SW 1271 (cell line): ENCODE results near the gene AEN.
A peak's percentile ranks its signal among the peaks of the same experiment; 100 is the strongest.

Source experiments
- DNase-seq, 2 experiments: peaks; one replicate each; lab custom pipeline; 2025; lab: John Stamatoyannopoulos, UW

The AEN gene

DNA sequence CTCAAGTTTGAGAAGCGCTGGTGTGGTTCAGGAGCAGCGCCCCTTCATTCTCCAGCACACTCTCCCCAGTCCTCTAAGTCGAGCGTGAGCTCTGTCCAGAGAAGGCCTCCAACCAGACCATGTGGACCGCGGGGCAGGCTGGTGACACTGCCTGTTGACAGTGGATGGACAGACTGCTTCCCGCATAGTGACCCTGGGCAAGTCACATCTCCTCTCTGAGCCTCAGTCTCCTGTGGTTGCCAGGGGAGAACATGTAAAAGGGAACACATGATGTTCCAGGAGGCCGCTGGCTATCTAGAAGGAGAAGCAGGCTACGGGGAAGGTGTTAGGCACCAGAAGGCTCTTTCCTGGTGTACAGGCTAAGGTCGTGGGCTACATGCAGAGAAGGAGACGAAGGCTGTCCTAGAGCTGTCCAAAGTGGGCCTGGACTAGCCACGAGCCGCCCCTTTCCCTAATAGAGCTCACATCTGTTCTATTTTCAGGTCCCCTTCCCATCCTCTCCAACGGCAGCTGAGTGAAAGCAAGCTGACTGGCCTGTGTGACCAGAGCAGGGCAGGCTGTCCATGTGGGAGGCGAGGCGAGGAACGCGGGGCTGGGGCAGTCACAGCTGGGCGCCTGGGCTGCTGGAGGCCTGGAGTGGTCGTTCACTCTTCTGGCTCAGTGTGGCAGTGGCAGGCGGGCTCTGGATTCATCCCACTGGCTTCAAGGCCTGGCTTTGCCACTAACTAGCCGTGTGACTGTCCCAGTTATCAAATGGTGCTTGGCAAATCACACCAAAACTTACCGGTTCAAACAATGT lies 28.8 kb downstream of the AEN start:
- DNase-seq, result no peak

DNA sequence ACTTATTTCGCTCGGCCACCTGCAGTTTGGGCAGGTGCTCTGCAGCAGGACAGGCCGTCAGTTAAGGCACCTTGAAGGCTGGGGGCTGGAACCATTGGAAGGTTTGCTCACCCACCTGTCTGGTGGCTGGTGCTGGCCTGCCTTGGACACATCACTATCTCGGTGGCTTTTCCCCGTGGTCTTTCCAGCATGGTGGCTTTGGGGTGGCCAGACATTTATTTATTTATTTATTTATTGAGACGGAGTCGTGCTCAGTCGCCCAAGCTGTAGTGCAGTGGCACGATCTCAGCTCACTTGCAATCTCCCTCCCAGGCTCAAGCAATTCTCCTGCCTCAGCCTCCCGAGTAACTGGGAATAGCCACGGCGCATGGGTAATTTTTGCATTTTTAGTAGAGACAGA lies 29.4 kb downstream of the AEN start:
- no peak for DNase-seq

DNA sequence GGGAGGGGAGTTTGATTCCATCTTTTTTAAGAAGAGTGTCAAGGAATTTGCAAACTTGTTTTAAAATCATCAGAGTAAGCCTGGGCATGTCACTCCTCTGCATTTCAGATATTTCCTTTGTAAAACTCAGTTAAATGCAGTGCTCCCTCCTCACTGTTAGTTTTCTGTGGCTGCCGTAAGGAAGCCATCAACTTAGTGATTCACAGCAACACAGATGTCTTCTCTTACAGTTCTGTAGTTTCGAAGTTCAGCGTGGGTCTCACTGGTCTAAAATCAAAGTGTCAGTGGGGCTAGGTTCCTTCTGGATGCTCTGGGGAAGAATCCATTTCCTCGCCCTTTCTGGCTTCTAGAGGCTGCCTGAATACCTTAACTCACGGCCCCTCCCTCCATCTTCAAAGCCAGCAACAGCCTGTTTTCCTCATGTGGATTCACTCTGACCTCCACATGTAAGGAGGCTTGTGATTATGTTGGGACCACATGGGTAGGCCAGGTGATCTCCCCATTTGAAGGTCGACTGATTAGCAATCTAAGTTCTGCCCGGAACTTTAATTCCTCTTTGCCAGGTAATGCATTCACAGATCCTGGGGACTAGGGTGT lies 30.1 kb downstream of the AEN start:
- DNase-seq, result no peak

DNA sequence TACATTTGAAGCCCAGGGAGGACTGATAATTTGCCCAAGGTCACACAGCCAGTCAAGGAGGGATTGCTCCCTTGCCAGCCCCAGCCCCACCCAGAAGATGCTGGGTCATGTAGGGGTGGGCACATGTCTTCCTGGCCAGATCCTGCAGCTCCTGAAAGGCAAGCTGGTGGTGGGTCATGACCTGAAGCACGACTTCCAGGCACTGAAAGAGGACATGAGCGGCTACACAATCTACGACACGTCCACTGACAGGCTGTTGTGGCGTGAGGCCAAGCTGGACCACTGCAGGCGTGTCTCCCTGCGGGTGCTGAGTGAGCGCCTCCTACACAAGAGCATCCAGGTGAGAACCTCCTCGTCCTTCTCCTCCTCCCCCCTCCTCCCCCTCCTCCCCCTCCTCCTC lies 30.8 kb downstream of the AEN start:
- DNase-seq, result no peak

DNA sequence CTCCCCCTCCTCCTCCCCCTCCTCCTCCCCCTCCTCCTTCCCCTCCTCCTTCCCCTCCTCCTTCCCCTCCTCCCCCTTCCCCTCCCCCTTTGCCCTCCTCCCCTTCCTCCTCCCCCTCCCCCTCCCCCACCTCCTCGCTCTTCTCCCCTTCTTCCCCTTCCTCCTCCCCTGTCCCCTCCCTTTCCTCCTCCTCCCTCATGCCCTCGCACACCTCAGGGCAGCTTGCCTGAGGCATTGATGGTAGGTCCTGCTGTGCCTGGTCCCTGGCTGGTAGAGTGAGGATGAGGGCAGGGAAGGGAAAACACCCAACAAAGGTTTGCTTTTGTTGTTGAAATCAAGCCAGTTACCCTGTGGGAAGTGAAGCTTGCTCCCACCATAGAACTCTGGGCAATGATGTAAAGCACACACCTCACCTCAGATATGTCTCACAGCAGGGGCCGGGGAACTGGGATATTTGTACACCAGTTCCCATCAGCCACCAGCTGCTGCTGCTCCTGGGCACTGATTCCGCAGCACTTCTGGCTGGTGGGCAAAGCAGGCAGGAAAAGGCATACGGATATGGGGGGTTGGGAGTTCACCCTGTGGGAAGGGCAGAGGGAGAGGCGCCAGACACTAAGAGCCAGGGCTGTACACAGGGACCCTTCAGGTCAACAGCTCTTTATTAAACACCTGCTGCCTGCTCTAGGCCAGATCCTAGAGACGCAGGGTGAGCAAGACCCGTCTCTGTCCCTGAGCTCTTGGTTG lies 31.5 kb downstream of the AEN start:
- DNase-seq, result no peak

DNA sequence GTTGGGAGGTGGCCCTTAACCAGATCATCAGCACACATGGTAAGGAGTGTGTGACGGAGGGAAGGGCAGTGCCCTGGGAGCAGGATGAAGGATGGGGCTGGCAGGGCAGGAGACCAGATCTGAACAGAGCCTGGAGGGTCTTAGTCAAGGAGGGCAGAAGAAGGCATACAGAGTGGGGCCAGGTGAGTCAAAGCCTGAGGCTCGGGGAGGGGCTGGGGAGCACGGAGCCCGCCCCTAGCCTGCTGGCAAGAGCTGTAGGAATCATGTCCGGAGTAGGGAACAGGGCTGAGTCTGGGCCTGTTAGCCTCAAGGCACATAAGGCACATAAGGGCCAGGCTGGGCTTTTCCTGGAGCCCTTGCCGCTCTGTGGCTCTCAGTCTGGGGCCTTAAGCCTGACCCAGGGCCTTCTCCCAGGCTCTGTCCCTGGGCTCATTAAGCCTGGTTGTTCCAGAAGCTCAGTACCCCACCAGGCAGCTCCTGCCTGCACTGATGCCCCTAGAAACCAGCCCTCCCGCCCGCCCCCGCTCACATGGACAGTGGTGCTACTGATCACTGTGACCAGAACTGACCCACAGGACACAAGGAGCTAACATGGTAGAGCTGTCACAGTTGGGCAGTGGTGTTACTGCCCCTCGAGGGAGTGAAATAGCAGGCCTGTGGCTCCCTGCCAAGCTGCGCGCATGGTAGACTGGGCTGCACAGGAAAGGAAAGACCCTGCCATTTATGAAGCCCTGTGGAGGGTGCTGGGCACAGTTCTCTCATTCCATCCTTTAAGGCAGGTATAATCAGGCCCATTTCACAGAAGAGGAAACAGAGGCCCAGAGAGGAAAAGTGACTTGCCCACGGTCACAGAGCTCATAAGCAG lies 32.3 kb downstream of the AEN start:
- DNase-seq, result no peak

DNA sequence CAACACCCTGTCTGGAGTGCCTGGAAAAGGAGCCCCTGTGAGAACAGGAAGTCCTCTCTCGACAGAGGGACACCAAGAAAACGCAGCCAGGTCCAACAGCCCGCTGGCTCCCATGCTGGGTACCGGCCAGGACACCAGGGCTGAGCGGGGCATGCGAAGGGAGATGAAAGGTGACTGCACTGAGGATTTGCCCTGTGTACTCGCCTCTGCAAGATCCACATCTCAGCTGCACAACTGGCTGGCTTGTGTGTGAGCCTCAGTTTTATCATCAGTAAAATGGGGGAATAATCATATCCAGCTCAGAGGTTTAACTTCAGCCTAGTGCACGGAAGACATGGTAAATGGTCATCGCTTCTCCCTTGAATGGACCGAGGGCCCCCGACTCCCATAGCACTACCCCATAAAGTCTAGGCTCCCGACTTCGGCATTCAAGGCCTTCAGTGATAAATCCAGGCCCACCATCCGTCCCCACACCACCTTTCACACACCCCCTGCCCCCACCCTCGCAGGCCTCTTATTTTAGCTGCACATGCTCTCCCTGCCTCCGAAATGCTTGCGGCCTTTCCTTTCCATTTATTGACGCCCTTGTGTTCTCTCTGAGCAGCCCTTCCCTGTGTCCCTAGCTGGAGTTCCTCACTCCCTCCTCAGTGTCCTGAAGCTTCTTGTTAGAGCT lies 33.4 kb downstream of the AEN start:
- no peak for DNase-seq

DNA sequence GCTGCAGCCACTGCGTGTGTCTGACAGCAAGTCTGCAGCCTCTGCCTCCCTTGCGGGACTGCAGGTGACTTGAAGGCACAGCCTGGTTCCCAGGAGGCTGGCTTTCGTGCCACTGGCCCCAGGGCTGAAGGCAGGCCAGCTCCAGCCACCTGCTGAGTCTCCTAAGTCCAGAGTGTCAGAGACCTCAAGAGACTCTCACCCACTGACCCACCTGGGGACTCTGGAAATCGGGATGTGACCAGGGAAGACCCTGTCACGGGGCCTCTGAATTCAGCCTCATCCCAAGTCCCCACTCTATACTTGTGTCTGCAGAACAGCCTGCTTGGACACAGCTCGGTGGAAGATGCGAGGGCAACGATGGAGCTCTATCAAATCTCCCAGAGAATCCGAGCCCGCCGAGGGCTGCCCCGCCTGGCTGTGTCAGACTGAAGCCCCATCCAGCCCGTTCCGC lies 34.0 kb downstream of the AEN start:
- DNase-seq, result no peak

DNA sequence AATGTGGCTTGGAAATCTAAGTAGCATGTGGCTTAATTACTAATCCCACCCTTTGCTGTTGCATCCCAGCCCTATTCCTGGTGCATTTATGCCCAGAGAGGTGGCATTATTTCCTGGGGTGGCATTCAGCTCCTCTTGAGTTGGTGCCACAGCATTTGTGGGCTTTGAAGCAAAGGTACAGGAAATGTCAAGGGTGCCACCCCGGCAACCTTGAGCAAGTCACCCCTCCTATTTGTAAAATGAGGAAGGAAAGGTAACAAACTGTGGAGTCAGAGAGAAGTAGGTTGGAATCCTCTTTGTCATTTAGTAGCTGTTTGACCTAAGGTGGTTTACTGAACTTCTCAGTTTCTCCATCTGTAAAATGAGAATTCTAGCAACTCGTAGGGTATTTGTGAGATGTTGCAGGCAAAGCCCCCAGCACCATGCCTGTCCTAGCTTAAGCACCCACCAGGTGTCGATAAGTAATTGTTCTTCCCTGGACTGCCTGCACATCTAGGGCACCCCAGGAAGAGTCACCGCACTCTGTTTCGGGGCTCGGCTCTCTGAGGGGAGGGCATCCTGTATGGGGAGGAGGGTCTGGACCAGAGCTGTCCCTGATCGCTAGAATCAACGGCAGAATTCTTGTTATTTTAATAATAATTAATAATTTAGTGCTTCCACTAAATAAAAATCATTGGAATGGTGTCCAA lies 34.8 kb downstream of the AEN start:
- DNase-seq, result no peak

DNA sequence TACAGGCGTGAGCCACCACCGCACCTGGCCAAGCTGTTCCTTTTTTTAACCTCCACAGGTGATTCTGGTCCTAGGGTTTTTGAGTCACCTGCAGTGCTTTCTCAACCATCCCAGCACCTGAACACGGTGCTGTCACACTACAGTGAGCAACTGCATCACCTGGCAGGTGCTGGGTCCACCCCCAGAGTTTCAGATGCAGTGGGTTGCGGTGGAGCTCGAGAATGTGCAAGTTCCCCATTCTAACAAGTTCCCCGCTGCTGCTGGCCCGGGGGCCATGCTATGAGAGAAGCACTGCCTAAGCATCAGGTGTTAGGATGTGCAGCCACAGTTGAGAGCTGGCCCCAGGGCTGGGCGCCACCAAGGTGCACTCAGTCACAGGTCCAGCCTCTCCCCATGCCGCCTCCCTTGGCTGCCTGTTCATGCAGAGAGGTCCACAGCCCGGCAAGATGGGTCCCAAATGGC lies 35.7 kb downstream of the AEN start:
- no peak for DNase-seq

DNA sequence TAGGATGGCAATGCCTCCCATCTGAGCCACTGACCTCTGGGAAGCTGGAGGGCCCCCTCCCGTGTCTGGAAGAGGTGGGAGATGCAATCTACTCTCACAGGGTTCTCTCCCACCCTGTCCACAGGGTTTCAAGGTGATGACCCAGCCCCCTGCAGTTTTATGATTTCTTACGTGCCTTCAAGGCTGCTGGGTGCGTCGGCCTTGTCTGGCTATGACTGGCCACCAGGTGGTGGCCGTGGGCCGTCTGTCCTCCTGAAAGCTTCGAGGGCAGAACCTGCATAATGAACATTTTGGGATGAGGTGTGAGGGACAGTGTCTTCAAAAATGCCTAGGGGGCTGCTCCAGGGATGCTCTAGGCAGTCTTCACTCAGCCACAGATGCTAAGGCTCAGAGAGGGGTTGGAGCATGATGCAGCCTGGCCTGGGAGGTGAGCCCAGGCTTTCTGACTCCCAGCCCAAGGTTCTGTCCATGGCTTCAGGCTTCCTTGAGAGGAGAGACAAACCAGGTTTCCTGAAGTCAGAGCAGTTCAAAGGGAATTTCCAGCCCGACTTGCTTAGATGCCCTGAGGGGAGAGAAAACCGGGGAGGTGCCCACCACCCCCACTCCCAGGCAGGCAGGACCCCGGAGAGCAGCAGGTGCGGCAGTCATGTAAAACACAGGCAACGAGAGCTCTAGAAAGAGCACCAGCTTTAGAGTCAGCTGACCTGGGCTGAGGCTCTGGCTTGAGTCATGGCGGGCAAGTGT lies 36.4 kb downstream of the AEN start:
- DNase-seq, result peak in 1 of 2 experiments; percentile 22

DNA sequence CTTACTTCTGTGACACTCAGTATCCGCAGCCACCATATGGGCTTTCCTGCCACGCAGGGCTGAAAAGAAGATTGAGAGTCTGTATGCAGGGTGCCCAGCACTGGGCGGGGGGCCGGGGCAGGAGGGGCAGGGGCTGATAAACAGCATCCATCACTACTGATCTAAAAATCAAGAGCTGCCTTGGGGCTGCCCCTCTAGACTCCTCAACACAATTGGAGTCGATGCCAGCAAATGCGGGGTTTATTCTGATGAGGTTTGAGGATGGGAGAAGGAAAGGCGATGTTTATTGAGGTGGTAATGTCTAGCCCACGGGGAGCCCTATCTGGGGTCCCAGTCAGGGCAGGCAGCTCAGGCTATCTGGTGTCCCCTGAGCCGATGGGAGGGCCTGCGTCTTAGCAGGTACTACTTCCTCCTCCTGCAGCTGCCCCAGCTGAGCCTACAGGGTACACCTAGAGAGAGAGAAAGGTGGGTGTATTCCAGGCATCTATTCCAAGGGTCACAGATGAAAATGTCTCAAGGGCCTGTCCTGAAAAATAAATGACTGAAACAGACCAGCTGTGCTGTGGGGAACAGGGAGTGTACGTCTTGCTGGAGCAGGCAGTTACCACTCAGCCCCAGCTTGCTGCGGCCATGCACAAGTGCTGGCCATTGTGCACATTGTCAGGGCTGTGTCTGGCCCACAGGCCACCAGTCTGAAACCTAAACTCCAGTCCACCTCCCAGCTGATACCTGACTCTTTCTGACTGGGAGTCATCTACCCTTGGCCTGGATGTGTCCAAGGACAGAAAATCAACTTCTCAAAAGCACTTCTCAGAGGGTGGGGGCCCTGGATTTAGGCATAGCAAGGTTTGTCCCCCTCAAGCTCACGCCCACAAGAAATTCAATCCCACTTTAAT lies 37.2 kb downstream of the AEN start:
- no peak for DNase-seq

DNA sequence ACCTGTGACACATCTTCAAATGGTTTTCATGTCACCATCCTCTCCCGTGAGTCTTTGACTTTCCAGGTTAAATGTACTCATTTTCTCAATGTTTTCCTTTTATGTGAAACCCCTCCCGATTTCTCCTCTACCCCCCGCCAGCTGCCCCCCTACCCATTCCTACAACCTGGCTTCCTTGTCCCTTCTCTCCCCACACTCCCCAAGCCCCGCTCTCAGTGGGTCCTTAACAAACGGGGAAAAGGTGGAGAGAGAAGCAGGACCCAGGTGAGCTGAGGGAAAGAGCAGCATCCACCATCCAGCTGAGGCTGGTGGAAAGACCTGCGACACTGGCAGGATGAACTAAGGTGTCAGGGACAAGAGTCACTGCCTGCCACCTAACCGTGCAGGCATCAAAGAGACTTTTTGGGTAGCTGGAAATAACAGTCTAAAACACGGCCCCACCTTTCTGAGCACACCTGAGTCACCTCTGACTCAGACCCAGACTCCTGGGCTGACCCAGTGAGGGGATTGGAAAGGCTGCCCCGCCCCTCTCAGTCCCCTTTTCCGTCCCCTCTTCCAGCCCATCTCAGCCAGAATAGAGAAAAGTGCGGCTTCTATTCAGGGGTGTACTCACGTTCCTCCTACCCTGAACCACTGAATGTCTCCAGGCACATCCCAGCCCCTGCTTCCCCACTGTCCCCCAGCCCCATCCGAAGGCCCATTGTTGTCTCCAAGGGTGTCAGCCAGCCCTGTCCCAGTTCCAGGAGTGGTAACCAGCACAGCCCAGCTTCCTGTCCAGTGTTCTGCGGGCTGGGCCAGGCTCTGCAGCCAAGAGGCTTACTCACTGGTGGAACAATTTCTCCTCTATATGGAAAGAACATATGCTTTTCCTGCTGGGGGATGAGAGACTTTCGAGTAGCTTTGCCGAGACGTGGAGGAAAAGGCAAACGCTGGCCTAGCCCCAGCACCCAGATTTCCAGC lies 38.1 kb downstream of the AEN start:
- DNase-seq, result no peak

DNA sequence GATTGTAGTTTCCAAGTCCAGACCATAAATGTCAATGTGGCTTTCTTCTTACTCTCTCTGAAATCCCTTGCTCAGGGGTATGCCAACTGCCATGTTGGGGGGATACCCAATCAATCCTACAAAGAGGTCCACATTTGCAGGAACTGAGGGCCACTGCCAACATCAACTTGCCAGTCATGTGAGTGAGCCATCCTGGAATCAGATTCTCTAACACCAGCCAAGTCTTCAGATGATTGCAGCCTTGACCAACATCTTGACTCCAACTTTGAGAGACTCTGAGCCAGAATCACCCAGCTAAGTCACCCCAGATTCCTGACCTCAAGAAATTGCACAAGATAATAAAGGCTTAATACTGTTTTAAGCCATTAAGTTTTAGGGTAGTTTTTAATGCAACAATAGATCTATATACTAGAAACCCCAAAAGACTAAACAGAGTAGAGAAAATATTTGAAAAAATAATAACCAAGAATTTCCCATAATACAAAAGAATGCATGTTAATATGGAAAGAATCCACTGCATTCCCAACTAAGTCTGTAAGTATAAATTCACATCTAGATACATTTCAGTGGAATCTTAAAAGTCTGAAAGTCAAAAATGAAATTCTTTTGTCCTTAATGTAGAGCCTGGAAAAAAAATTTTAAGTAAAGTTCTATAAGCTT lies 40.0 kb downstream of the AEN start:
- no peak for DNase-seq

DNA sequence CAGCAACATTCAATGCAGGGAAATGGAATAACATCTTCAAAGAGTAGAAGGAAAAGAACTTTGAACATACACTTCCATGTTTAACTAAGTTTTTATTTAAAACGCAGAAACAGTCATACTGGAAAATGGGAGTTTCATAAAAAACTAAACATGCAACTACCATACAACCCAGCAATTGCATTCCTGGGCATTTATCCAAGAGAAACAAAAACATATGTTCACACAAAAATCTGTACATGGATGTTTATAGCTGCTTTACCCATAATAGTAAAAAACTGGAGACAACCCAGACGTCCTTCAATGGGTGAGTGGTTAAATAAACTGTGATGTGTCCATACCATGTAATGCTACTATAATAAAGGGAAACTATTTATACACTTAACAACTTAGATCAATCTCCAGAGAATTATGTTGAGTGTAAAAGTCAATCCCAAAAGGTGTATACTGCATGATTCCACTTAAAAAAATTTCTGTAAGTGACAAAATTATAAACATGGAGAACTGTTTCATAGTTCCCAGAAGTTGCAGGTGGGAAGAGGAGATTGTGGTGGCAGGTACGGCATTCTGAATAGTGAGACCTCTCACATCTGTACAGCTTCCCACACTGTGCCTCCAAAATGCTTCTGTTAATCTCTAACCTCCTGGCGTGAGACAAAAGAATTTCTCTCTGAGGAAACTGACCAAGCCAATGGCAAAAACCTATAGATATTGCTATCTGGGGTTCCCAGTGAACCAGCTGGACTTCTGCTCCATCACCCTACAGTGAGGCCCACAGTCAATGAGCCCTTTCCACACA lies 40.8 kb downstream of the AEN start:
- no peak for DNase-seq

DNA sequence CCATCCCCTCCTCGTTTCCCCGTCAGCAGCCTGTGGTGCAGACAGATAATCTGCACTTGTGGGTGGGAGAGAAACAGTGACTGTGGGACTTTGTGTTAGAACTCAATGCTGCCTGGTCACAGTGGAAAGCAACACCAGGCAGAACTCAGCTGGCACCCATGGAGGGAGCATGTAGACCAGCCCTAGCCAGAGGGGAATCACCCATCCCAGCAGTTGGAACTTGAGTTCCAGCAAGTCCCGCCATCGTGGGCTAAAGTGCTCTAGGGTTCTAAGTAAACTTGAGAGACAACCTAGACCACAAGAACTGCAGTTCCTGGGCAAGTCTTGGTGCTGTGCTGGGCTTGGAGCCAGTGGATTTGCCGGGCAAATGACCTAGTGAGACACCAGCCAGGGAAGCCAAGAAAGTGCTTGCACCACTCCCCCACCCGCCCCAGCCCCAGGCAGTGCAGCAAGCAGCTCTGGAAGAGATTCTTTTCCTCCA lies 42.0 kb downstream of the AEN start:
- no peak for DNase-seq
